Prostate gland (tissue), 2 donors: Measurements from ENCODE around the gene MAPKAPK3.

Source experiments
- POLR2A ChIP-seq: fragments of 450-650 bp; IDR thresholded peaks from one replicate; pipeline ENCODE4 v1.6.1; 2016; ENCODE audit warnings: antibody characterized with exemption, mild to moderate bottlenecking
- POLR2AphosphoS5 ChIP-seq: sonication (generic); formaldehyde crosslinking; IDR thresholded peaks from one replicate; pipeline ENCODE4 v1.6.1; 2017; ENCODE audit warnings: antibody characterized with exemption
- TF ChIP-seq, protein P1 (sequence below), 4 experiments: fragments of 200-600 bp in 2 of 4; fragments of 450-650 bp in 2 of 4; sonication (generic) in 2 of 4; IDR thresholded peaks; 1 replicate in 3 of 4; 2 replicates in 1 of 4; pipeline ENCODE4 v1.5.1; 2016 to 2019; ENCODE audit warnings: antibody characterized with exemption in 4 of 4, mild to moderate bottlenecking in 2 of 4, moderate library complexity in 2 of 4

- TF ChIP-seq POLR2A (no peak), POLR2AphosphoS5 (no peak)
- TF ChIP-seq, protein P1, sequence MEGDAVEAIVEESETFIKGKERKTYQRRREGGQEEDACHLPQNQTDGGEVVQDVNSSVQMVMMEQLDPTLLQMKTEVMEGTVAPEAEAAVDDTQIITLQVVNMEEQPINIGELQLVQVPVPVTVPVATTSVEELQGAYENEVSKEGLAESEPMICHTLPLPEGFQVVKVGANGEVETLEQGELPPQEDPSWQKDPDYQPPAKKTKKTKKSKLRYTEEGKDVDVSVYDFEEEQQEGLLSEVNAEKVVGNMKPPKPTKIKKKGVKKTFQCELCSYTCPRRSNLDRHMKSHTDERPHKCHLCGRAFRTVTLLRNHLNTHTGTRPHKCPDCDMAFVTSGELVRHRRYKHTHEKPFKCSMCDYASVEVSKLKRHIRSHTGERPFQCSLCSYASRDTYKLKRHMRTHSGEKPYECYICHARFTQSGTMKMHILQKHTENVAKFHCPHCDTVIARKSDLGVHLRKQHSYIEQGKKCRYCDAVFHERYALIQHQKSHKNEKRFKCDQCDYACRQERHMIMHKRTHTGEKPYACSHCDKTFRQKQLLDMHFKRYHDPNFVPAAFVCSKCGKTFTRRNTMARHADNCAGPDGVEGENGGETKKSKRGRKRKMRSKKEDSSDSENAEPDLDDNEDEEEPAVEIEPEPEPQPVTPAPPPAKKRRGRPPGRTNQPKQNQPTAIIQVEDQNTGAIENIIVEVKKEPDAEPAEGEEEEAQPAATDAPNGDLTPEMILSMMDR (IDR thresholded peaks at IDR 0.05), result no peak
Observed at GRCh38 chr3:50625231-50626182, 8.6 kb downstream of the MAPKAPK3 start.
